DND-41 (cell line): Measurements from ENCODE around the gene NEK4.

Source experiments
- ATAC-seq: fragments of 200-7000 bp; cut with Tn5 transposase; 3 replicates; pipeline ENCODE4 v1.9.1; 2021; ENCODE audit warnings: low read depth; ENCODE audit not compliant: insufficient read depth
- DNase-seq: peaks from one replicate; pipeline ENCODE4 v3.0.0-alpha.2; 2020
- H2AFZ ChIP-seq: 2 replicates; pipeline ENCODE4 v1.6.0; 2012; ENCODE audit warnings: low read depth, low read length
- H3K27ac ChIP-seq: 2 replicates; pipeline ENCODE4 v1.5.1; 2012; ENCODE audit warnings: low read length, inconsistent platforms
- H3K27me3 ChIP-seq: fragments of 200-600 bp; sonication (generic); 2 replicates; pipeline ENCODE4 v1.6.0; 2012; ENCODE audit warnings: low read length, mild to moderate bottlenecking, inconsistent platforms; ENCODE audit not compliant: insufficient read depth, poor library complexity
- H3K36me3 ChIP-seq: 2 replicates; pipeline ENCODE4 v1.5.1; 2012; ENCODE audit warnings: low read length, inconsistent platforms; ENCODE audit not compliant: insufficient read depth
- H3K4me1 ChIP-seq: 2 replicates; pipeline ENCODE4 v1.5.1; 2012; ENCODE audit warnings: mild to moderate bottlenecking, low read length; ENCODE audit not compliant: insufficient read depth
- H3K4me2 ChIP-seq: 2 replicates; pipeline ENCODE4 v1.6.0; 2012; ENCODE audit warnings: mild to moderate bottlenecking, moderate library complexity, low read length, inconsistent platforms; ENCODE audit not compliant: insufficient read depth
- H3K4me3 ChIP-seq, 2 experiments: fragments of 200-600 bp in 1 of 2; shearing (Covaris generic) in 1 of 2; 2 replicates each; pipeline ENCODE4 v1.5.1; 2012 to 2016; ENCODE audit warnings: inconsistent platforms in 2 of 2, low read length in 2 of 2, mild to moderate bottlenecking in 2 of 2, low read depth in 1 of 2, moderate library complexity in 1 of 2
- H3K79me2 ChIP-seq: 2 replicates; pipeline ENCODE4 v1.6.0; 2012; ENCODE audit warnings: low read length, inconsistent platforms; ENCODE audit not compliant: insufficient read depth
- H3K9ac ChIP-seq: 2 replicates; pipeline ENCODE4 v1.6.0; 2012; ENCODE audit warnings: low read depth, mild to moderate bottlenecking, inconsistent platforms, low read length, moderate library complexity
- H3K9me3 ChIP-seq: 2 replicates; pipeline ENCODE4 v1.5.1; 2012; ENCODE audit warnings: low read length, moderate library complexity, mild to moderate bottlenecking, inconsistent platforms; ENCODE audit not compliant: insufficient read depth, severe bottlenecking
- H4K20me1 ChIP-seq: 2 replicates; pipeline ENCODE4 v1.6.0; 2012; ENCODE audit warnings: low read length; ENCODE audit not compliant: insufficient read depth
- EZH2 ChIP-seq: IDR thresholded peaks from 3 replicates; pipeline ENCODE4 v1.6.1; 2012; ENCODE audit warnings: borderline replicate concordance, low read depth, mild to moderate bottlenecking, moderate library complexity, low read length, inconsistent platforms; ENCODE audit not compliant: severe bottlenecking
- TF ChIP-seq, protein P1 (sequence below): IDR thresholded peaks from 2 replicates; pipeline ENCODE4 v1.5.1; 2012; ENCODE audit warnings: borderline replicate concordance, low read length, moderate library complexity, mild to moderate bottlenecking; ENCODE audit not compliant: poor library complexity, severe bottlenecking; ENCODE audit errors: extremely low read depth

The NEK4 gene

GRCh38 chr3:52763466-52763865 is 7.3 kb downstream of the NEK4 start:
- DNase-seq (no peak), ATAC-seq (no peak)
- H3K4me3 ChIP-seq = no peak overlapping the region
- peaks cover 67% of the 10 kb centered on the region for H3K36me3 ChIP-seq
- no peak overlapping the region for H3K4me2 ChIP-seq
- H3K27ac ChIP-seq = no peak overlapping the region
- no peak overlapping the region for H3K9ac ChIP-seq
- H3K79me2 ChIP-seq = no peaks in the 10 kb centered on the region
- no peaks in the 10 kb centered on the region for H3K9me3 ChIP-seq
- no peaks in the 10 kb centered on the region for H4K20me1 ChIP-seq
- H3K4me1 ChIP-seq = no peaks in the 10 kb centered on the region; the same call in 1 of the 2 replicates
- no peaks in the 10 kb centered on the region for H3K27me3 ChIP-seq
- H2AFZ ChIP-seq = no peak overlapping the region
- TF ChIP-seq, protein P1, sequence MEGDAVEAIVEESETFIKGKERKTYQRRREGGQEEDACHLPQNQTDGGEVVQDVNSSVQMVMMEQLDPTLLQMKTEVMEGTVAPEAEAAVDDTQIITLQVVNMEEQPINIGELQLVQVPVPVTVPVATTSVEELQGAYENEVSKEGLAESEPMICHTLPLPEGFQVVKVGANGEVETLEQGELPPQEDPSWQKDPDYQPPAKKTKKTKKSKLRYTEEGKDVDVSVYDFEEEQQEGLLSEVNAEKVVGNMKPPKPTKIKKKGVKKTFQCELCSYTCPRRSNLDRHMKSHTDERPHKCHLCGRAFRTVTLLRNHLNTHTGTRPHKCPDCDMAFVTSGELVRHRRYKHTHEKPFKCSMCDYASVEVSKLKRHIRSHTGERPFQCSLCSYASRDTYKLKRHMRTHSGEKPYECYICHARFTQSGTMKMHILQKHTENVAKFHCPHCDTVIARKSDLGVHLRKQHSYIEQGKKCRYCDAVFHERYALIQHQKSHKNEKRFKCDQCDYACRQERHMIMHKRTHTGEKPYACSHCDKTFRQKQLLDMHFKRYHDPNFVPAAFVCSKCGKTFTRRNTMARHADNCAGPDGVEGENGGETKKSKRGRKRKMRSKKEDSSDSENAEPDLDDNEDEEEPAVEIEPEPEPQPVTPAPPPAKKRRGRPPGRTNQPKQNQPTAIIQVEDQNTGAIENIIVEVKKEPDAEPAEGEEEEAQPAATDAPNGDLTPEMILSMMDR = no peak
- no peak for TF ChIP-seq EZH2

GRCh38 chr3:52756141-52756540 is 14.6 kb downstream of the NEK4 start:
- no peaks in the 10 kb centered on the region for H4K20me1 ChIP-seq
- H3K36me3 ChIP-seq = peaks cover 56% of the 10 kb centered on the region
- H3K27me3 ChIP-seq = no peaks in the 10 kb centered on the region
- DNase-seq (no peak), ATAC-seq (no peak)
- no peak overlapping the region for H3K9ac ChIP-seq
- H3K4me2 ChIP-seq = no peak overlapping the region
- no peak for TF ChIP-seq EZH2
- TF ChIP-seq, protein P1 = no peak
- H3K27ac ChIP-seq = no peak overlapping the region
- no peaks in the 10 kb centered on the region for H3K9me3 ChIP-seq
- H3K79me2 ChIP-seq = no peaks in the 10 kb centered on the region
- H3K4me3 ChIP-seq = no peak overlapping the region
- H2AFZ ChIP-seq = no peak overlapping the region
- H3K4me1 ChIP-seq = no peaks in the 10 kb centered on the region

DNA sequence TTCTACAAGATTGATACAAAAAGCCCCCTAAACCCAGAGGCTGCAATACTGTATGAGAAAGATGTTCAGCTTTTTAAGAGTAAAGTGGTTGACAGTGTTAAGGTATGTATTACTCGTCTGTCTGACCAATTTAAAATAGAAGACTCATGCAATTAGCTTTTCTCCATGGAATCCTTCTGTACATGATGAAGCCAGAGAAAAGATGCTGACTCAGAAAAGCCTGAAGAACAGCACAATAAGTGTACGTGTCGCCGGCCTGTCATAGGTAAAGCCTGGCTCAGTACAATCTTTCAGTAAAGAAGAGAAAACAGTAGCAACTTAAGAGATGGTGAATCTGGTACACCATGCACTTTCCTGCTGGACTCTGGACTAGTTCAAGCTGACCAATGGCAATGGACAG is 16.4 kb downstream of the NEK4 start:
- no peaks in the 10 kb centered on the region for H3K27me3 ChIP-seq
- H3K9ac ChIP-seq = no peak overlapping the region
- H3K4me2 ChIP-seq = no peak overlapping the region
- no peaks in the 10 kb centered on the region for H3K79me2 ChIP-seq
- TF ChIP-seq, protein P1 = no peak
- TF ChIP-seq EZH2 = no peak
- H3K4me3 ChIP-seq = no peak overlapping the region
- no peak for DNase-seq
- ATAC-seq = no peak
- H4K20me1 ChIP-seq = no peaks in the 10 kb centered on the region
- H2AFZ ChIP-seq = no peak overlapping the region
- H3K9me3 ChIP-seq = no peaks in the 10 kb centered on the region
- peaks cover 66% of the 10 kb centered on the region for H3K36me3 ChIP-seq
- no peak overlapping the region for H3K27ac ChIP-seq
- H3K4me1 ChIP-seq = no peaks in the 10 kb centered on the region

DNA sequence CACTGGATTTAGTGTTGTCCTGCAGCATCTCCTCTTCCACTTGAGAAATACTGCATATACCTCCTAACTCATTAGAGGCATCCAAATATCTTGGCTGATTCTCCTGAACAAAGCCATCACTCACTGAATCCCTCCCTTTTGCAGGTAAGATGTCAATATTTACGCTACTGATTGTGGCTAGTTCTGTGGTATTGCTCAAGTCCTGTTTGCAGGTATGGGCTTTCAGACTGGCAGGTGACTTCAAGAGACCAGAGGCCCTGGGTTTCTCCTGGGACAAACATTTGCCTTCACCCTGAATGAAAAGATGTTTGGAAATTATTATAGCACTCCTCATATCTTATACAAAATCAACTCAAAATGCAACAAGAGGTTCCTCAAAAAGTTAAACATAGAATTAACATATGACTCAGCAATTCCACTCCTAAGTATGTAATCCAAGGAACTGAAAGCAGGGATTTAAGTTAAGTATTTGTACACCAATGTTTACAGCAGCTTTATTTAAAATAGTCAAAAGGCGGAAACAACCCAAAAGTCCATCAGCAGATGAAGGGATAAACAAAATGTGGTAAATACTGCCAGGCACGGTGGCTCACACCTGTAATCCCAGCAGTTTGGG is 18.6 kb downstream of the NEK4 start:
- H3K4me1 ChIP-seq = no peaks in the 10 kb centered on the region
- H3K27me3 ChIP-seq = no peaks in the 10 kb centered on the region
- DNase-seq = no peak
- no peaks in the 10 kb centered on the region for H4K20me1 ChIP-seq
- no peaks in the 10 kb centered on the region for H3K9me3 ChIP-seq
- H3K36me3 ChIP-seq = peaks cover 66% of the 10 kb centered on the region
- no peak overlapping the region for H3K4me3 ChIP-seq
- H3K9ac ChIP-seq = no peak overlapping the region
- H3K79me2 ChIP-seq = no peaks in the 10 kb centered on the region
- TF ChIP-seq, protein P1 = no peak
- no peak for TF ChIP-seq EZH2
- H3K27ac ChIP-seq = no peak overlapping the region
- no peak for ATAC-seq
- H3K4me2 ChIP-seq = no peak overlapping the region
- no peak overlapping the region for H2AFZ ChIP-seq
